Body of pancreas (tissue), 4 donors: Measurements from ENCODE around the gene TAS2R46.

ENCODE experiments used
- POLR2A ChIP-seq, 3 donors: fragments of 450-650 bp; IDR thresholded peaks; one replicate each; pipeline ENCODE4 v1.6.1; 2016; ENCODE audit warnings: antibody characterized with exemption in 3 of 3, mild to moderate bottlenecking in 2 of 3
- TF ChIP-seq, protein P1 (sequence below), 7 experiments: fragments of 450-650 bp in 4 of 7; fragments of 200-600 bp in 3 of 7; sonication (generic) in 3 of 7; IDR thresholded peaks; one replicate each; pipeline ENCODE4 v1.5.1; 2016 to 2019; ENCODE audit warnings: antibody characterized with exemption in 7 of 7

DNA sequence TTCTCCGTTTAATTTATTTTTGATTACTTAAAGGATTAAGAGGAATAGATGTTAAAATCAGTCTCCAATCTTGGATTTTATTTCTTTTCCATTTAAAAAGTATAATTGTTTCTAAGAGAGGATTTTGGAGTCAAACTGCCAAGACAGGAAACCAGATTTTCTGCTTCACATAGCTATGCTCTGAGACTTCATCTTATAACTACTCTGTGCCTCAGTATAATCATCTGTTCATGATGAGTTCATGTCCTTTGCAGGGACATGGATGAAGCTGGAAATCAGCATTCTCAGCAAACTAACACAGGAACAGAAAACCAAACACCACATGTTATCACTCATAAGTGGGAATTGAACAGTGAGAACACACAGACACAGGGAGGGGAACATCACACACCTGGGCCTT is 21.9 kb downstream of the TAS2R46 start:
- TF ChIP-seq, protein P1, sequence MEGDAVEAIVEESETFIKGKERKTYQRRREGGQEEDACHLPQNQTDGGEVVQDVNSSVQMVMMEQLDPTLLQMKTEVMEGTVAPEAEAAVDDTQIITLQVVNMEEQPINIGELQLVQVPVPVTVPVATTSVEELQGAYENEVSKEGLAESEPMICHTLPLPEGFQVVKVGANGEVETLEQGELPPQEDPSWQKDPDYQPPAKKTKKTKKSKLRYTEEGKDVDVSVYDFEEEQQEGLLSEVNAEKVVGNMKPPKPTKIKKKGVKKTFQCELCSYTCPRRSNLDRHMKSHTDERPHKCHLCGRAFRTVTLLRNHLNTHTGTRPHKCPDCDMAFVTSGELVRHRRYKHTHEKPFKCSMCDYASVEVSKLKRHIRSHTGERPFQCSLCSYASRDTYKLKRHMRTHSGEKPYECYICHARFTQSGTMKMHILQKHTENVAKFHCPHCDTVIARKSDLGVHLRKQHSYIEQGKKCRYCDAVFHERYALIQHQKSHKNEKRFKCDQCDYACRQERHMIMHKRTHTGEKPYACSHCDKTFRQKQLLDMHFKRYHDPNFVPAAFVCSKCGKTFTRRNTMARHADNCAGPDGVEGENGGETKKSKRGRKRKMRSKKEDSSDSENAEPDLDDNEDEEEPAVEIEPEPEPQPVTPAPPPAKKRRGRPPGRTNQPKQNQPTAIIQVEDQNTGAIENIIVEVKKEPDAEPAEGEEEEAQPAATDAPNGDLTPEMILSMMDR (IDR thresholded peaks at IDR 0.05) = no peak
- TF ChIP-seq POLR2A (IDR thresholded peaks at IDR 0.05) = no peak
